Tibial artery (tissue), 4 donors: ENCODE results near the gene CDKN2B-AS1.

Experiments
- DNase-seq, 2 donors: peaks; one replicate each; pipeline ENCODE4 v3.0.0-alpha.2; 2019
- H3K27ac ChIP-seq, 2 donors: fragments of 200-600 bp; sonication (generic) in 1 of 2; 1 replicate in 1 of 2; 2 replicates in 1 of 2; pipeline ENCODE4 v1.5.1; 2018 to 2019; ENCODE audit warnings: mild to moderate bottlenecking in 1 of 2
- H3K27me3 ChIP-seq, 2 donors: fragments of 200-600 bp; sonication (generic) in 1 of 2; one replicate each; pipeline versions ENCODE4 v1.5.1 to v1.6.0; 2016 to 2019
- H3K36me3 ChIP-seq, 3 donors: fragments of 200-600 bp; sonication (generic) in 2 of 3; one replicate each; pipeline ENCODE4 v1.5.1; 2016 to 2019; ENCODE audit warnings: mild to moderate bottlenecking in 2 of 3
- H3K4me1 ChIP-seq, 4 donors: fragments of 200-600 bp; sonication (generic) in 2 of 4; 1 replicate in 3 of 4; 2 replicates in 1 of 4; pipeline ENCODE4 v1.5.1; 2016 to 2019
- H3K4me3 ChIP-seq, 2 donors: fragments of 200-600 bp; sonication (generic) in 1 of 2; 1 replicate in 1 of 2; 2 replicates in 1 of 2; pipeline ENCODE4 v1.5.1; 2018 to 2019; ENCODE audit warnings: mild to moderate bottlenecking in 2 of 2
- H3K9me3 ChIP-seq, 3 donors: fragments of 200-600 bp; sonication (generic) in 1 of 3; one replicate each; pipeline ENCODE4 v1.5.1; 2016 to 2019
- CTCF ChIP-seq, 2 experiments: fragments of 200-600 bp in 1 of 2; fragments of 450-650 bp in 1 of 2; IDR thresholded peaks; one replicate each; pipeline ENCODE4 v1.5.1; 2017 to 2019; ENCODE audit warnings: antibody characterized with exemption in 2 of 2, mild to moderate bottlenecking in 1 of 2, moderate library complexity in 1 of 2
- intact Hi-C: fragments of 100-400 bp; cut with DNase I; formaldehyde crosslinking; loops from one replicate; pipeline ENCODE4 v1.15.0; 2023; ENCODE audit warnings: low total_unique reads

Gene CDKN2B-AS1

GRCh38 chr9:22067196-22067595, 72.6 kb downstream of the CDKN2B-AS1 start:
- Histone ChIP-seq H3K4me3 (no peak overlapping the region), H3K36me3 (no peaks in the 10 kb centered on the region), H3K9me3 (no peaks in the 10 kb centered on the region), H3K27ac (no peak overlapping the region), H3K4me1 (no peaks in the 10 kb centered on the region), H3K27me3 (no peaks in the 10 kb centered on the region)
- DNase-seq, result no peak
- TF ChIP-seq CTCF (IDR thresholded peaks at IDR 0.05), result no peak
- intact Hi-C loops, result no loop called here

- H3K27ac ChIP-seq, result no peak overlapping the region
- no peaks in the 10 kb centered on the region for H3K36me3 ChIP-seq
- intact Hi-C loops, result no loop called here
- no peaks in the 10 kb centered on the region for H3K9me3 ChIP-seq
- H3K4me3 ChIP-seq, result no peak overlapping the region
- no peaks in the 10 kb centered on the region for H3K4me1 ChIP-seq
- no peak for TF ChIP-seq CTCF (IDR thresholded peaks at IDR 0.05)
- H3K27me3 ChIP-seq, result no peaks in the 10 kb centered on the region
- no peak for DNase-seq
These were observed 73.8 kb downstream of the CDKN2B-AS1 start for GRCh38 chr9:22068369-22068768.

DNA sequence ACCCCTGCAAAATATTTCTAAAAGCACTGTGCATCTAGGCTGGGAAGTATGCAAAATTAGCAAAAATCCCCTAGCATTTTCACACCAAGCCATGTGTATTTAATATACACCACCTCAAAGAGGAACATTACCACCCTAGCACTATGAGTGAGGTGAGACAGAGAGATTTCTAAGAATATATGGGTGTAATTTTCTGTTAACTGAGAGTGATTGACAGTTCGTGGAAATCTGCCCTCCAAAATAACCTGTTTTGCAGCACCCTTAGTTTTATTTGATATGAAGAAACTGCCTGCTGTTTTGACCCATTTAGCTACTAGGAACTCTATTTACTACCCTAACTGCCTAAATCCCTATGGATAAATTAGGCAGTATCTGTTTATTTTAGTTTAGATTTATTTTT, 78.8 kb downstream of the CDKN2B-AS1 start:
- no peak for DNase-seq
- no peaks in the 10 kb centered on the region for H3K27me3 ChIP-seq
- H3K27ac ChIP-seq, result no peak overlapping the region
- H3K4me3 ChIP-seq, result no peak overlapping the region
- no peaks in the 10 kb centered on the region for H3K9me3 ChIP-seq
- intact Hi-C loops, result no loop called here
- no peaks in the 10 kb centered on the region for H3K4me1 ChIP-seq
- TF ChIP-seq CTCF (IDR thresholded peaks at IDR 0.05), result no peak
- H3K36me3 ChIP-seq, result no peaks in the 10 kb centered on the region

DNA sequence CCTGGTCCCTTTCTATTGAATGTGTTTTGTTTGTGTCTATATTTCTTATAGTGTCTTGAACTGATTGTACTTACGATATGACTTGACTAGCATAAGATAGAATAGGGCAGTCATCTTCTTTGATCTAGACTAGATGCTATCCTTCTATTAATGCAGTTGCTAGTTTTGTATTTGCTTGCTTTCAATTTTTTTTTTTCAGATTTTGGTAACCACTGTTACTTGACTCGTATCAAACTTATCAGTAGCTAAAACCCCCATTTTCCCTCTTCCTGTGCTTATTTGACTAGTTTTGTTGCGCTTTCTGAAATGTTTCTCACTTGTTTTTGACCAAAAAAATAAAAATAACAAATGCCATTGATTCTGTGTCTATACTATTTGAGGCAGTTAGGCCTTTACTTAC, 83.5 kb downstream of the CDKN2B-AS1 start:
- intact Hi-C loops, result no loop called here
- no peaks in the 10 kb centered on the region for H3K9me3 ChIP-seq
- no peaks in the 10 kb centered on the region for H3K27me3 ChIP-seq
- H3K4me3 ChIP-seq, result no peak overlapping the region
- TF ChIP-seq CTCF (IDR thresholded peaks at IDR 0.05), result no peak
- no peaks in the 10 kb centered on the region for H3K36me3 ChIP-seq
- no peak for DNase-seq
- H3K27ac ChIP-seq, result no peak overlapping the region
- peaks cover 0 to 8% (median 4%) of the 10 kb centered on the region in 4 donors for H3K4me1 ChIP-seq

- no peak overlapping the region for H3K4me3 ChIP-seq
- H3K9me3 ChIP-seq, result no peaks in the 10 kb centered on the region
- H3K27ac ChIP-seq, result no peak overlapping the region
- no peaks in the 10 kb centered on the region for H3K36me3 ChIP-seq
- H3K4me1 ChIP-seq, result peaks cover 0 to 14% (median 4%) of the 10 kb centered on the region in 4 donors
- no peaks in the 10 kb centered on the region for H3K27me3 ChIP-seq
- TF ChIP-seq CTCF (IDR thresholded peaks at IDR 0.05), result no peak
- DNase-seq, result peak; percentile 65 to 70
- intact Hi-C loops, result no loop called here
These were observed 85.3 kb downstream of the CDKN2B-AS1 start for GRCh38 chr9:22079873-22080341.
